GM21717 (cell line): ENCODE data around the gene U2AF2.

ENCODE experiments used
- ATAC-seq: cut with Tn5 transposase; IDR thresholded peaks from one replicate; pipeline ENCODE4 v1.9.1; 2021; ENCODE audit warnings: mild to moderate bottlenecking, moderate library complexity; ENCODE audit not compliant: unreplicated experiment

The U2AF2 gene

DNA sequence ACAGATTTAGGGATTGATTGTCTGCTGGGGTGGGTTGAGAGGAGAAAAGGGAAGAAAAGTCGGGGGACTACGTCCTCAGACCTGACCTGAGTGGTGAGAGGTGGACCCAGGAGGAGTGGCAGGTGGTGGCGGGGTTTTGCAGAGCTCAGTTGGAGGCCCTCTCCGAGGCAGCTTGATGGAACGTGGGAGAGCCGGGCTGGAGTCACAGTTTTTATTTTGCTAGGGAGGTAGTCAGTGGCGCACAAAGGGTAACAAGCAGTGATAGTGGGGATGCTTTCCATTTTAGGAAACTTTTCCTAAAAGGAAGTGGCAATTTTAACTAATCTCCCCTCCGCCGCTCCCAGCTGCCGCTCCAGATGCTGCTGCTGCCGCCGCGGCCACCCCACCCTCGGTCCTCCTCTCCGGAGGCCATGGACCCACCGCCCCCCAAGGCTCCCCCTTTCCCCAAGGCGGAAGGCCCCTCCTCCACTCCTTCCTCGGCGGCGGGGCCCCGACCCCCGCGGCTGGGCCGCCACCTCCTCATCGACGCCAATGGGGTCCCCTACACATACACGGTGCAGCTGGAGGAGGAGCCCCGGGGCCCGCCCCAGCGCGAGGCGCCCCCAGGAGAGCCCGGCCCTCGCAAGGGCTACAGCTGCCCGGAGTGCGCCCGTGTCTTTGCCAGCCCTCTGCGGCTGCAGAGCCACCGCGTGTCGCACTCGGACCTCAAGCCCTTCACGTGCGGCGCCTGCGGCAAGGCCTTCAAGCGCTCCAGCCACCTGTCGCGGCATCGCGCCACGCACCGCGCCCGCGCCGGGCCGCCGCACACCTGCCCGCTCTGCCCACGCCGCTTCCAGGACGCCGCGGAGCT, 12.5 kb upstream of the U2AF2 start:
- ATAC-seq = no peak

DNA sequence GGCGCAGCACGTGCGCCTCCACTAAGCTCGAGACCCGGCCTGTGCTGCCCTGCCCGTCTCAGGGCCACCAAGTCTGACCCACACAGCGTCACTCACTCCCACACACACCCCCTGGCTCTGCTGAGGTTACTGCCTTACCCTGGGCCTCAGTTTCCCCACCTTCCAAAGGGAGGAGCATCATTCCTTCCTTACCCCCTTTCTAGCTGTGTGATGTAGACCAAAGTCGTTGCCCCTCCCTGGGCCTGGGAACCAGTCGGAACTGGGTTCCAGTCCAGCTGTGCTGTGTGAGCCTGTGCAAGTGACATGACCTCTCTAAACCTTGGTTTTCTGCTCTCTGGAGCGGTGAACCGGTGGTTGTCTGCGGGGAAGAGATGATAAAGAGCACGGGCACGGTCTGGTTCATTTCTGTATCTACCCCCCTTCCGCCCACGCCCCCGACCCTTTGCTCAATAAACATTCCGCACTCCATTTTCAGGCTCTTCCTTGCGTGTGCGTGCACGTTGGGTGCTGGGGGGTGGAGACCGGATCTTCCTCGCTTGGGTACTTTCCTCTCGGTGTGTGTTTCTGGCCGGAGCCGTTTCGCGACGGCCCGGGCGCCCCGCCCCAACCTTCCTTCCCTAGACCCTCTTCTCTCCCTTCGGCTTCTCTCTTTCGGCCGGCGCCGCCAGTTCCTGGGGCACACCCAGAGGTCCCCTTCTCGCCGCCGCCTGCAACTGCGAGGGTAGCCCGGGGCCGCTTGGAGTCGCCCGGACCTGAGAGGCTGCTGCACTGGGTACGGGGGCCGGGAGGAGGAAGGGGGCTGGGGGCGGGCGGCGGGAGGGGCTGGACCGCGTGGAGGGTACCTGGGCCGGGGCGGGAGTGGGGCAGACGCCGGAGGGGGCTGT, 11.6 kb upstream of the U2AF2 start, which contains the start of gene ZNF581:
TSS of gene ZNF581 (plus strand) at position 647 of the 884 bp plus-strand sequence. CDS start 923 bp downstream, outside the sequence.
- ATAC-seq = peak; percentile 22

DNA sequence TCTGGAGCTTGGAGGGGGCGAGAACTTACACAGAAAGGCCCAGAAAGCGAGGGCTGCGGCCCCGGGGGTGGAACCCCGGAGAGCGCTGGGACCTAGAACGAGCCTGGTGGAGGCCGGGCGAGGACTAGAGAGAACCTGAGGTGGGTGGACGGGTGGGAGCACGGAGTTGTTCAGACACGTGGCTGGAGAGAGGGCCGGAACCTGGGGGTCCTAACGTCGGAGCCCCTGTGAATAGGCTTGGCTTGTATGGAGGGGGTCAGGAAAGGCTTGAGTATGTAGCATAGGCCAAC, 11.0 kb upstream of the U2AF2 start:
- no peak for ATAC-seq

DNA sequence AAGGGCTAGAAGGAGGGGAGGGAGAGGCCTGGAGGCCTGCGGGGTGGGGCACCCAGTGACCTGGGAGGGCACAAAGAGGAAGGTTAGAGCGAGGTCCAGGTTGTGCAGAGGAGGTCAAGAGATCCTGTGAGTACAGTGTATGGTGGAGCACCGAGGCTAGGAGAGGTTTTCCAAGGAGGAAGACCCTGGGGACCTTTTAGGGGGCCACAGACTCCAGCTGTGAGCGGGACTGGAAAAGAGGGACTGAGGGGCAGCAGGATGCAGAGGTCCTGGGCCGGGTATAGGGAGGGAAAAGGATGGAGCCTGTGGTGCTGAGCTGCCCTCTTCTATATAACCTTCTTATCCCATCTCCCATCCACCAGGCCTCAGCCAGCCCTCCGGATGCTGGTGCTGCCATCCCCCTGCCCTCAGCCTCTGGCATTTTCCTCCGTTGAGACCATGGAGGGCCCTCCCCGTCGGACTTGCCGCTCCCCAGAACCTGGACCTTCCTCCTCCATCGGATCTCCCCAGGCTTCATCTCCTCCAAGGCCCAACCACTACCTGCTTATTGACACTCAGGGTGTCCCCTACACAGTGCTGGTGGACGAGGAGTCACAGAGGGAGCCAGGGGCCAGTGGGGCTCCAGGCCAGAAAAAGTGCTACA, 10.5 kb upstream of the U2AF2 start:
- ATAC-seq = no peak

DNA sequence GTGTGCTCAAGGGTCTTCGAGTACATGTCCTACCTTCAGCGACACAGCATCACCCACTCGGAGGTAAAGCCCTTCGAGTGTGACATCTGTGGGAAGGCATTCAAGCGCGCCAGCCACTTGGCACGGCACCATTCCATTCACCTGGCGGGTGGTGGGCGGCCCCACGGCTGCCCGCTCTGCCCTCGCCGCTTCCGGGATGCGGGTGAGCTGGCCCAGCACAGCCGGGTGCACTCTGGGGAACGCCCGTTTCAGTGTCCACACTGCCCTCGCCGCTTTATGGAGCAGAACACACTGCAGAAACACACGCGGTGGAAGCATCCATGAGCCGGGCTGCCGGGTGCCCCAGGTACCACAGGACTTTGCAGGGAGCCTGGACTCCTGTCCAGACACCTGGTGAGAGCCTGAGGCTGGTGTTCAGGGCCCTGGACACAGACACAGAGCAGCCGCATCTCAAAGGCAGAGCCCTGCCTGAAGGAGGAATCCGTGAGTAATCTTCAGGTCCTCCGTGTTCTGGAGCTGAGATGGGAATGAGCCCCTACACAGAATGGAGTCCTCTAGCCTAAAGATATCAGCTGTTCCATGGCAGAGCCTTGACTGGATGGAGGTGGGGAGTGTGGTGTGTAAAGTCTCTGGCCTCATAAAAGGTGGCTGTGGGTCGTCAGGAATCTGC, 9.9 kb upstream of the U2AF2 start:
- ATAC-seq = no peak

DNA sequence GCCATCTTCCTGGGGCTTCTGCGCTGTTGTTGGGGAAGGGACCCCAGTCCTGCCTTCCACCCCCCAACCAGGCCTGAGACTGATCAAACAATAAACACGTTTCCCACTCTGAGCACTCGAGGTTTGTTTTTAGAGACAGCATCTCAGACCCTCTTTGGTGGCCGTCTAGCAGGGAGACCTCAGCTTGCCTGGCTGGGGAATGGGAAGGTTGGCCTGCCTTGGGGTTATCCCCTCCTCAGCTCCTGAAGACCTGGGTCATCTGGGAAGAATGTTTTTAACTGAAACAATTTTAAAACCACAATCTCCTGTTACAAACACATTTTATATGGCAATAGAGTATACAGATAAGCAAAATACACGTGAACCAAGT, 9.3 kb upstream of the U2AF2 start:
- no peak for ATAC-seq

DNA sequence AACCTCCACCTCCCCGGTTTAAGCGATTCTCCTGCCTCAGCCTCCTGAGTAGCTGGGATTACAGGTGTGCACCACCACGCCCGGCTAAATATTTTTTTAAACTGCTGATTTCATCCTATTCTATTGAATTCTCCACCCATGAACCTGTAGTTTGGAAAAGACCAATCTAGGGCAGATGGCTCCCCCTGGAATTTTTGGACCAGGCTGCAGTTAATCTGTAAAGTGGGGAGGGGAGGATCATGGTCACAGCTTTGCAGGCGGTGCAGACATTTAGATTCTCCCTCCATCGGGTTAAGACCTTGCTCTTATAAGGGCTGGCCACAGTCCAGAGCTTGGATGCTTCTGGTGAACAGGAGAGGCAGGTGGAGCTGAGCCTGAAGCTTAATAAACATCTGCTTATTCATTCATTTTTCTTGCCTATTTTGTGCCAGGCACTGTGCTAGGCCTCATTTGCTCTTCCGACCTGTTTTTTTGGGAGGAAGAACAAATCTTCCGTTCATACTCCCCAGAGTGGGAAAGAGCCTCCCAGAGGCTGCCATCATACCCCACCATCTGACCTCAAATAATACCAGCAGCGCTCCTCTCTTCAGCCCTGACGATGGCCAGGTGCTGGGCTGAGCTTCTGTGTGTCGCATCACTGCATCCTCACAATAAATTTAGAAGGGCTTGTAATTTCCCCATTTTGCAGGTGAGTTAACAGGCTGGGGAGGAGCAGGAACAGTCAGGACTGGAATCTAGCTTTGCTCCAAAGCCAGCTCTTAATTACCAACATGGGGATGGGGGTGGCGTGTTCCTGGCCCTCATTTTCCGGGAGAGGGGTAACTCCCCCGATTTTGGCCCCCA, 7.7 kb upstream of the U2AF2 start:
- no peak for ATAC-seq

DNA sequence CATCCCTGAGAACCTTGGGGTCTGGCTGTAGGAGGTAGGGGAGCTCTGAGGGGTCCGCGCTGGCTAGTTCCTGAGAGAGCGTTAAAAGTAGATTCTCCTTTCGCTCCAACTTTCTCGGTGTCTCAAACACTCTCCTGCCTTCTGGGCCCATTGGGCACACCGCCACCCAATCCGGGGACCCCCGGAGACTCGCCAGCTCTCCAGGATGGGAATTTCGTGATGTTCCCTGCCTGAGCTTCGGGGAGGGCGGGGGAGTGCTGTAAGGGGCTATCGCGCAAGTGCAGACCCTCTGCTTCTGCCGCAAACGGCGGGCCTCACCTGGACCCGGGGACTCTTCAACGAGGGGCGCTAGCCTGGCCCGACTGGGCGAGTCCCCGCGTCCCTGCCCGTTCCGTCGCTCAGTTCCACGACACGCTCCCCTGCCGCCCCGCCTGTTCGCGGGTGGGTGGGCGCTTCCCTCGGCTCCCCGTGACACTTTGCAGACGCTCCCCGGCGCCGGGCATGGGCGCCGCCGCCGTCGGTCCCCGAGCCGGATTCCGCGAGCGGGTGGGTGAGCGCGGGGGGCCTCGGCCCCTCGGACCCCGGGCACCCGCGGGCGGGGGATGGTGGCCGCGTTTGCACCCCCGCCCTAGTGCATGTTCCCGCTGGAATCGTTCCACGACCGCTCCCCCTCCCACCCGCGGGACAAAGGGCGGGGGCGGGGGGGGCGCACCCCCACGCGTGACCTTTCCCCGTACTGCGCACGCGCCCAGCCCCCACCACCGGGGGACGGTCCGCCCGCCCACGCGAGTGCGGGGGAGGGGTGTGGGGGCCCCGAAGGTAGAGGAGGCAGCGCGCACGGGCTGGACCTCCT, 6.9 kb upstream of the U2AF2 start, which contains the start of gene CCDC106:
TSS of gene CCDC106 (plus strand) at position 481 of the 853 bp plus-strand sequence. CDS start 835 bp downstream, outside the sequence.
- ATAC-seq = no peak

DNA sequence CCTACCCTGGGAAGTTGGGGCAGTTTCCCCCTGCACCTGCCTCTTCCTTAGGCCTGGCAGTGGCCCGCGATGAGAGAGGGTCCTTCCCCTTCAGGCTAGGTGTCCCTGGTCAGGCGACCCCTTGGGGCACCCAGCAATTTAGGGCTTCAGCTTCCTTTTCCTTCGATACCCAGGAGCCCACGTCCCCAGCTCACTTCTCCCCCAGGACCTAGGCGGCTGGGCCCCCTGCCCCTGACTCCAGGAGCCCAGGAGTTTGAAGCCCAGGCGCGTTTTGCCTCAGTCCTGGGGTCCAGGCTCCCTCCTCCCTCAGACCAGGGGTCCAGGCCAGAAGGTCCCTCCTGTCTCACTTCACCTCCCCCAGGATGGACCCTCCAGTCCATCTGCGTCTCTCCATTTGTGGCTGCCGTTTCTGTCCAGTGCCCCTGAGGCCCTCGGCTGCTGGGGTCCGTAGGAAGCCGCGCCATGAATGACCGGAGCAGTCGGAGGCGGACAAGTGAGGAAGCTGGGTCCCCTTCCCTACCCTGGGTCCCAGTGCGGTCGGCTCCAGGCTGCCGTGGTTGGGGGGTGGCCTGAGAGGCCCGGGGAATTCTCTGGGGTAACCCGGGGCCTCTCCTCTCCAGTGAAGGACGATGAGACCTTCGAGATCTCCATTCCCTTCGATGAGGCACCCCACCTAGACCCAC, 6.1 kb upstream of the U2AF2 start:
- ATAC-seq = no peak

DNA sequence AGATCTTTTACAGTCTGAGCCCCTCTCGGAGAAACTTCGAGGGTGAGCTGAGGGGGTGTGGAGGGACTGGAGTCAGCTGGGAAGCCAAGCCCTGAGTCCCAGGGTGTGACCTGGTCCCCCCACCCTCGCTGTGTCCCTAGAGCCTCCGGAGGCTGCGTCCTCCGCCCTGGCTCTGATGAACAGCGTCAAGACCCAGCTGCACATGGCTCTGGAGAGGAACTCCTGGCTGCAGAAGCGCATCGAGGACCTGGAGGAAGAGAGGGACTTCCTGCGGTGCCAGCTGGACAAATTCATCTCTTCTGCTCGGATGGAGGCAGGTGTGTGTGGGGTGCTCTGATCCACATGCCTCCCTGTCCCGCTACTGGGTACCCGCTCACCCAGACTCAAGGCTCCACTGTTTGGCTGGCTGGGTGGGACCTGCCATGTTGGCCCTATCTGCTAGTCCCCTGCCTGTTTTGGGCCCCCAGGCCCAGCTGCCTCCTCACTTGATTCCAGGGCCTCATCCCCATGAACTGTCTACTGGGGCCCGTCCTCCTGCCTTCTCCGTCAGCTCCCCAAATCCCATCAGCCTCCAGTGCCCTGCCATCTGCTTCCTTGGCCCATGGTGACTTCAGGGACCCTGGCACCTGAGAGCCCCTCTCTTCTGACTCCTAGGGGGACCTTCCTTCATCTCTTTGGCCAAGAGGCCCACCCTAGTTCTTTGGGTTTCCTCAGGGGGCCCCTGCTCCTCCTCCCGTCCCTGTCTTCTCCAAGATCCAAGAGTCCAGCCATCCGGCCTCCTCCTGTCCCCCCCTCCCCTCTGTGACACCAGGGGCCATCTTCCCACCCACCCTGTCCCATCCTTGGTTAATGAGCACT, 5.3 kb upstream of the U2AF2 start:
- no peak for ATAC-seq

DNA sequence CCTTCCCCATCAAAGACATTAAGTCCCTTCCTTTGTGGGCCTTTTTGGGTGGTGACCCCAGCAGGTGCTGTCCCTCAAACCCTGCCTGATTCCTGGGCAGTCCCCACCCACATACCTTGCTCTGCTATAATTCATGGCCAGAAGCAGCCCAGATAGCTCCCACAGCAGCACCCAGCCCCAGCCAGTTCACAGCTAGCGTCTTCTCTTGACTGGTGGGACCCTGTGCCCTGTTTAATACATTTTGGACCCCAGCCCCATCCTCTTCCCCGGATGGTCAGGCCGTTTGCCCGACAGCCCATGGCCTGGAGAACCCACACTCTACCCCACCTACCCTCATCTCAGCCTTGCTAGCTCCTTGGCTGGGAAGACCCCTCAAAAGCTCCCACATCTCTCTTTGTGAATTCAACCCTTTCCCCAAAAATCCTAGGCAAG, 4.7 kb upstream of the U2AF2 start:
- no peak for ATAC-seq

DNA sequence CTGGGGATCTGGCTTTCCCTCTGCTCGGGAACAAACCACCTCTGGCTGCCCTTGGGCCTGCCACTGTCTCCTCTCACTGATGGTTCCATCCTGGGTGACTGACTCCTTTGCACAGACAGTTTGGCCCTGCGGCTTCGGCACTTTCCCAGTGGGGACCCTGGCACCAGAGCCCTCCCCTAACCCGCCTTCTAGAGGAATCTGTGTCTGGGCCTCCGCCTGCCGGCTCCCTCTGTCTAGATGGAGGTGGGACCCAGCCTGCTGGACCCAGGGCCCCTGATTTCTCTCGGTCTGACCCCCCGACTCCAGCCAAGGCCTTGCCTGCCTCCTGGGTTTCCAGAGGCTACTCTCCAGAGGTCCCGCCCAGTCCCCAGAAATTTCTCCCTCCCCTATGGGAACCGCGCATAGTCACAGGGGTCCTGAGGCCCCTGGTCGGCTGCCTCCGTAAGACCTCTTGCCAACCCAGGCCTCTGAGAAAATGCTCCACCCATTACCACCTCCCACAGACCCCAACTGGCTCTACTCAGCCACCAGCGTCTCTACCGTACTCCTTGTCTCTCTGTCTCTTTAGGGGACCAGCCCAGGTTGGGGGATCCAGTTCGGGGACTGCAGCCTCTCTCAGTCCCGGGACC, 4.1 kb upstream of the U2AF2 start:
- ATAC-seq = no peak

DNA sequence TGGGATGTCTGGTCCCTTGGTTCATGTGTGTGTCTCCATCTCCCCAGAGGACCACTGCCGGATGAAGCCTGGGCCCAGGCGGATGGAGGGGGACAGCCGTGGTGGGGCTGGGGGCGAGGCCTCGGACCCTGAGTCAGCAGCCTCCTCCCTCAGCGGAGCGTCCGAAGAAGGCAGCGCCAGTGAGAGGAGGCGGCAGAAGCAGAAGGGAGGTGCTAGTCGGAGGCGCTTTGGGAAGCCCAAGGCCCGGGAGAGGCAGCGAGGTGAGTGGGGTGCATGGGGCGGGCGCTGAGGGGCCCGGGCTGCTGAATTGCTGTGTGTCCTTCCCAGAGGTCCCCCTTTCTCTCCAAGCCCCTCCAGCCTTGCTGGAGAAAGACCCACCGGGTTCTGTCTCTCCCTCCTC, 3.6 kb upstream of the U2AF2 start:
- ATAC-seq = no peak

DNA sequence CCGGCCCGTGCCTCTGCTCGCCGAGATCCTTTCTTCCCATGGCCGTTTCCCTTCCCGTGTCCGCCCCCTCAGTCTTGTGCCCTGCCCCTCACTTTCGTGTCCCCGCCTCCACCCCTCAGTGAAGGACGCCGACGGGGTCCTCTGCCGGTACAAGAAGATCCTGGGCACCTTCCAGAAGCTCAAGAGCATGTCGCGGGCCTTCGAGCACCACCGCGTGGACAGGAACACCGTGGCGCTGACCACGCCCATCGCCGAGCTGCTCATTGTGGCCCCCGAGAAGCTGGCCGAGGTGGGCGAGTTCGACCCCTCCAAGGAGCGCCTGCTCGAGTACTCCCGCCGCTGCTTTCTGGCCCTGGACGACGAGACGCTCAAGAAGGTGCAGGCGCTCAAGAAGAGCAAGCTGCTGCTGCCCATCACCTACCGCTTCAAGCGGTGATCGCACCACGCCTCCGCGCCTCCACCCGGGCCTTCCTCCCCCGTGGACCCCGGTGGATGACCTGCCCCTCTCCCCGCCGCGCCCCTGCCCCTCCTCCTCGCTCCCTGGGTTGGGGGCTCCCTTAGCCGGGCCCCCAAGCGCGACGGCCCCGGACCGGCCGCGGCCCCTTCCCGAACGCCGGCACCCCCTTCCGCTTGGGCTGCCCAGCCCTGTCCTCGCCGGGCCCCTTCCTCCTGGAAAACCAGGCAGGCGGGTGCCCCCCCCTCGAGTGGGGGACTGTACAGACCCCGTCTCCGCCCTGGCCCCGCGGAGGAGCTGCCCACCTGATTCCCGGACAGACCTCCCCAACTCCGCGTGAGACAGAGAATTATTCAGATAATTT, 2.3 kb upstream of the U2AF2 start:
- ATAC-seq = no peak

DNA sequence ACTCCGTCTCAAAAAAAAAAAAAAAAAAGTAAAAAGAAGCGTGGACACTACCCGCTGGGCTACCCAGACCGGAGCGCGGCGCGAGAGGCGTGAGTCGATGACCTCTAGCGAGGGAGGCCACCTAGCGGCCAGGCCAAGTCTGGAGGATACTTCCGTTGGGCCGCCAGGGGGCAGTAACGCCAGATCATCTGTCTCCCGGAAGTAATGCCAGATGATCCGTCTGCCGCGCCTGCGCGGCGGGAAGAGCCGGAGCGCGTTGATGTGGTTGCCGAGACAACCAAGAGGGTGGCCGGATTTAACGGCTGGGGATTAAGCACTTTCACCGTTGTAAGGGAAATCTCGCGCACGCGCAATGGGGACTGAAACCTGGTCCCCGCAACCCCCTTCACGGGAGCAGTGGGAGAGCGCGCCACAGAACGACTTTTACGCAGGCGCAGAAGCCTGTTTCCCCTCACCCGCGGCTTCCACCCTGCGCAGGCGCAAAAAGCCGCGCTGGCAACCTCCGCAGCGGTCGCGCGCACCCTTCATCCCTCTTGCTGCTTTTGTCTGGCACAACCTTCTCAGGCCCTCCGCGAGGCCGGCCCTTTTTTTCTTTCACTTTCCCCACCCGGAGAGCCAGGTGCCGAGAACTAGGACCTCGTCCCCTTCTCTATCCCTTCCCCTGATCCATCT, 1.0 kb upstream of the U2AF2 start:
- peak; percentile 32 for ATAC-seq
